GM04503 (cell line): ENCODE measurements around the gene OSBPL6.
"Not testable (repeated sequence)": the region's sequence is repeated elsewhere in the genome, so short reads cannot be mapped to it uniquely, and the experiment has no call there.

Experiments
- DNase-seq: peaks from one replicate; pipeline ENCODE4 v3.0.0-alpha.2; 2012; ENCODE audit warnings: low read depth

The OSBPL6 gene

DNA sequence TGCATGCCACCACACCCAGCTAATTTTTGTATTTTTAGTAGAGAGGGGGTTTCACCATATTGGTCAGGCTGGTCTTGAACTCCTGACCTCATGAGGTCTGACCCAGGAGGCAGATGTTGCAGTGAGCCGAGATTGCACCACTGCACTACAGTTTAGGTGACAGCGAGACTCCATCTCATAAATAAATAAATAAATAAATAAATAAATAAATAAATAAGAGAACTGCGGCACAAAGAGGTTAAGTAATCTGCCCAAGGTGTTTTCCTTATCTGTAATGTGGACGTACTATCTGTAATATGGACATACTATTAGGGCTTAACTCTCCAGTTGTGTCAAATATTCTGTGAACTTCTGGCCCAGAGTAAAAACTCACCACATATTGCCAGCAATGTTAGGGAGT is 4.1 kb downstream of the OSBPL6 start:
- not testable (repeated sequence) for DNase-seq

DNA sequence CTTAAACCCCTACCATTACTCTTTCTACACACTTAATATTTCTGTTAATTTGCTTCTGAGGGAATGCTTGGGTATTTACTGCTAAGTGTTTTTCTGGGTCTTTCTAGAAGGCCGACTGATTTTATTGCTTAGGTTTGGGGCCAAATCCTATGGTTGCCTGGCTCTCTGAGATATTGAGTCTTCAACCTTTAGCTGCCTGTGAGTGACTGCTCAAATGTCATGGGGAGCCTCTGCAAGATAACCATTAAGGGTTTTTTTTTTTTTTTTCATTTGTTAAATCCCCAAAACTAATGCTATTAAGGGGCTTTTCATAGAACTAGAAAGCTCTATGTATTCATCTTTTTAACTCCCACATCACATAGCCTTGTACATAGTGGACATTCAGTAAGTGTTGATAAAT is 5.0 kb downstream of the OSBPL6 start:
- no peak for DNase-seq

DNA sequence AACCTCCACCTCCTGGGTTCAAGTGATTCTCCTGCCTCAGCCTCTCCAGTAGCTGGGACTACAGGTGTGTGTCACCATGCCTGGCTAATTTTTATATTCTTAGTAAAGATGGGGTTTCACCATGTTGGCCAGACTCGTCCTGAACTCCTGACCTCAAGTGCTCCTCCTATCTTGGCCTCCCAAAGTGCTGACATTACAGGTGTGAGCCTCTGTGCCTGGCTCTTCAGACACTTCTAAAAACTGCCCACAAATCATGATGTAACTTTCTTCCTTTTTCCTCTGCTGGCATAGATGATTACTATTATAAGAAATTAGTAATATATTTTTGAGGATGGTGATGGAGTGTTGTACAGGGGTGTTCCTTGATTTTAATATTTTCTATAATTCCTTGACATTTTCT is 6.0 kb downstream of the OSBPL6 start:
- no peak for DNase-seq

DNA sequence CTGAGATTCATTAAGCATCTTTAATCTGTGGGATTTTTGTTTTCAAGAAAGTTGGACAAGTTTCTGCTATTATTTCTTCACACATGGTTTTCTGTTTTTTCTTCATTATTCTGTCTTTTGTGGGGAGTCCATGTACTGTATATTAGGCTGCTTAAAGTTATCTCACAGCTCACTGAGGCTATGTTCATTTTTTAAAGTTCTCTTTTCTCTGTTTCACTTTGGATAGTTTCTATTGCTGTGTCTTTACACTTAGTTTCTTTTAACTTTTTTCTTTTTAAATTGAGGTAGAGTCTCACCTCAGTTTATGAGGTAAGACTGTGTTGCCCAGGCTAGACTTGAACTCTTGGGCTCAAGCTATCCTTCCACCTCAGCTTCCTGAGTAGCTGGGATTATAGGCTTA is 8.6 kb downstream of the OSBPL6 start:
- no peak for DNase-seq

DNA sequence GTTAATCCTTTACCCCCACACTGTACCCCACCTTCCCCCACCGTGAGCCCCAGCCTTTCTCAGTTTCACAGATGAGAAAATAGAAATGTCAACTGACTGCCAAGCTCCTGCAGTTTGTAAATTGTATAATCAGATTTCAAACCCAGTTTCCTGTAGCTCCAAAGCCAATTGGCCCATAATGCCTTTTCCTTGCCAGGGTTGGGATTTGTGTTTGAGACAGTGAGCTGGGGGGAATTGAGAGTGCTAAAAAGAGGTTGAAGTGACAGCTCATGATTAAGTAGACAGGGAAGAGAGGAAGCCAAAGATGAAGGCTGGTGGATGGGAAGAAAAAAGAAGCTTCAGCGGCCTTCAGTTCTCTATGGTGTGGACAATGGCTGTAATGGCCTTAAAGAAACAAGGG is 10.7 kb downstream of the OSBPL6 start:
- no peak for DNase-seq

DNA sequence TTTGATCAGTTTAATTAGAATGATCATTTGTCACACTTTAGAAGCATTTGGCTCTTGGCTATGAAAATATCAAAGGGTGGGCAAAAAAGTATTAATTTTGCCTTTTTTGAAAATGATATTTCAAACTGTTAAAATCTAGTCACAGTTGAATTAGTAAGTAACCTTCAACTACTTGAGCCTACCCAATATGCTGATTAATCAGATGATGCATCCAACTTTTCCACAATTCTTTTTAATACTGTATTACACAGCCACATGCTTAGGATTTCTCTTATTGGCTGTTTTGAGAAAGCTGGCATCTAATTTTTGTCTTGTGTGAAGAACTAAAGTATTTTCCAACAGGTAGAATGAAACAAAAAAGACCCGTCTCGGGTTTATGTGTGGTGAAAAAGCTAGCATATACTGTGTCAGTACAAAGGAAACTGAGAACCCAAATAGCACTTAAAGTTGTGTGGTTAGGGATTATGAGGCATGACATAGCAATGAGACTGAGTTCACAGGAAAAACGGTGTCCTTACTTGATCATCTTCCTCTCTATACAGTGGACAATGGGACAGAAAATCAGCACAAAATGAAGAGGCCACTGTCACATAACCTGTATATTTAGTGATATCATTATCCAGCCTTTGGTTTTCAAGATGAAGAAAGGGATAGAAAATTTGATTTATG is 11.7 kb downstream of the OSBPL6 start:
- peak; percentile 40 for DNase-seq

DNA sequence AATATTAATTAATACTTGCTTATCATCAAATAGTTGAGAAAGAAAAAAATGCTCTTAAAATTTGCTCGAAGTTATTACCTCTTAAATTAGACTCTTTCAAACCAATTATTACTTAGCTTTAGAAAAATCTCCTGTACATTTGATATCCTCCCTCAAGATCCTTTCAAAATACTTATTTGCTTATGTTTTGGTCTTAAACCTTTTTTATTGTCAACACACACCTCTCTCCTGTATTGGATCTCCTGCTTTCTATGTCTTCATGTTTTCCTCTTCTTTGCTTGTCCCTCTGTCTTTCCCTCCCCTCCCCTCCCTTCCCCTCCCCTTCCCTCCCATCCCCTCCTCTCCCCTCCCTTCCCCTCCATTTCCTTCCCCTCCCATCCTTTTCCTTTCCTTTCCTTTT is 14.0 kb downstream of the OSBPL6 start:
- DNase-seq, result no peak

DNA sequence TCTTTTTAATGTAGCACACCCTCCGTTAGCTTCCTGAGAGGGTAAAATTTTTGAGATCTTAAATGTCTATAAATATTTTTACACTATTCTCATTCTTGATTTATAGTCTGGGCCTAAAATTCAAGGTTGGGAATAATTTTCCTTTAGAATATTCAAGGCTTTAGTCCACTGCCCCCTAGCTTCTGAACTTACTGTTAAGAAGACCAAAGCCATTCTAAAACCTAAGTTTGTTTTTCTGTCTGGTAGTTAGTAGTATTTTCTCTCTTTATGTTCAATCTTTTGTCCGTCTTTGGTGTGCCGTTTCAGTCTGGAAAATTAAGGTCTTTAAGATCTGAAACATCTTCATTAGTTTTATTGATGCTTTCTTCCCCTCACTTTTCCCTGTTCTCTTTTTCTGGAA is 14.5 kb downstream of the OSBPL6 start:
- DNase-seq, result no peak

DNA sequence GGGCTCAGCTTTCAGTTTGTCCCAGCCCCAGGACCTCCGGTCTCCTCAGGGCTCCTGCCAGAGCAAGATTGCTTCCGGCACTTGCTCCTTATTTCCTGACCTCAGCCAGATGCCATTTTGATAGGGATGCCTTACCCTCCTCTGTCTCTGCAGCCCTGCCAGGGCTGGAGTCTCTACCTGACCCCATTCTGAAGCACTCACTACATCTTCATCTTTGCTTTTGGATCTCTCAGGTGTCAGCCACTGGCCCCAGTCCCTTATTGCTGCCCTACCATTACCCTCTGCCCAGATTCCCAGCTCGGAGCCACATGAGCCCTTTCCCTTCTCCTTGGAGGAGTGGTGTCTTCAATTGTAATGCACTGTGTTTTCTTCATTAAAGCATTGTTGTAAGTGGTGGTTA is 17.1 kb downstream of the OSBPL6 start:
- no peak for DNase-seq

DNA sequence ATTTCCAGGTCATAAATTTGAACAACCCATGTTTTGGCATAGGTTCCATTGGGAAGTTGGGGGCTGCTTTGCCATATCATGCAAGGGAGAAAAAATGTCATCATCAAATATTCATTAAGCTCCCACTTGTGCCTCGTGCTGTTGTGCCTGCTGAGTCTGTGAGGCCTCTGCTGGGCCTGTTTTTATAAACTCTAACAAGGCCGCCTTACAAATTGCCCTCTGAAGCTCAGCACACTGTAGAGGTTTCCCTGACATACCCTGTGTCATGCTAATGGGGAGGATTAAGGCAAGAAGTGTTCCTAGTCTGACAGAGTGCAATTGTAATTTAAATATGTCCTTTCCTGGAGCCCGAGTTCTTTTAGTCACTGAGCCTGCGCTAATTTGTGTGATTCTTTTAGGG is 17.6 kb downstream of the OSBPL6 start:
- no peak for DNase-seq

DNA sequence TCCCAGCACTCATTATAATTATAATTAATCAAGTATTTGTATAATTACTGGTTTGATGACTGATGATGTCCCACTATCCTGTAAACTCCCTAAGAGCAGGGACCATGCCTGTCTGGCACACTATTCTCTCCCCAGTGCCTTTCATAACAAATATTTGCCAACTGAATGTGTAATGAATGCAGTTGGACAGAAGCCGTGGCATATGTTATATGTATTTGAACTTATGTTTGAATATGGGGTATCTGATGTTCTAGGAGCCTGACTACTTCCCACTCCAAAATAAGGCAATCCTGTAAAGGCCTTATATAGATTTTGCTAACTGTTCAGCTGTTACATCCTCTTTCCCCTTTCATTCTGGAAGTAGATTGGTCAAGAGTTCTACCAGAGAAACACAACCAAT is 19.7 kb downstream of the OSBPL6 start:
- DNase-seq, result no peak

DNA sequence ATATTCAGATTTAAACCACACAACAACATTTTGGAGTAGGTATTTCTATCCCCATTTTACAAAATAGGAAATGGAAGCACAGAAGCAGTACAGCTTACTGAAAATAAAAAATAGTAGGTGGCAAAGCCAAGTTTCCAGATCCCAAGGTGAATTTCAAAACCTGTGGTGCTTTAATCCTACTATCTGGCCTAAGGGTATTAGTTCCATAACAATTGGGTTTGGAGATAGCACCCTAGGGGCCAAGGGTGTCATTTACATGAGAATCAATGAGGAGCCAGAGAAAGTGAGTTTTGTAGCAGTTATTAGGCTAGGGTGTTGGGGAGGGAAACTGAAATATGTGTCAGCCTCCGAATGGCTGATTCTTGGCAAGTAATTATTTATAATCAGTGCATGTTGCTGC is 24.9 kb downstream of the OSBPL6 start:
- DNase-seq, result no peak

DNA sequence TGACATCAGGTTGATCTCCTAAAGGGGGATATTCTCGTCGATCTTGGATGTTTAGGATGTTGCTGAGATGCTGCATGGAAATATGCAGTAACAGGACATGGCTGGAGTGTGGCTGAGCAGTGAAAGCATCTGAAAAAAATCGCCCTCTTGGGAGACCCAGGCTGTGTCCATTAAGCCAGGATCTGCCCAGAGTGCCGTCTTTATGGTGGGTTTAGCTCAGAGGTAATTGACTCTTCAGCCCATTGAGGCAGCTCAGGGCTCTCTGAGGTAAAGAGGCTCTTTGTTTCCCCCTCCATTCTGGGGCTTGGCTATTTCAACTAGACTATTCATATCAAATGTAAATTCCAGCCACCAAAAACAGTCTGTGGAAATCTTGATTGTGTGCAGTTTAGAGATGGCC is 26.5 kb downstream of the OSBPL6 start:
- DNase-seq, result no peak

DNA sequence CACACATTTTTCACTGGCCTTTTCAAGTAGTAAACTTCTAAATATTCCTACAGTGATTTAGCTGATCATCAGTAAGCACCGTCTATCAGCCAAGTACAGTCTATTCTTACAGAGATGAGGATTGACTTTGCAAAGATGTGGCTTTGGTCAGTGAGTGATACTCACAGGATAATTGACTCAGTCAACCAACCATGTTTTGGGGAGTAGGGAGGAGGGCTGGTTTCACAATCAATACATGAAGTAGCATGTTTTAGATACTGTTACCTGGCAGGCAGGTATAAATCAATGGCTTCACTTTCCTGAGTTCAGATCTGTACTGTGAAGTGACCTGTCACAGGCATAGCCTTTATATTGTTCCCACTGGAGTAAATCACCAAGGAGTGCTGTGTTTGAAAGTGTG is 27.2 kb downstream of the OSBPL6 start:
- no peak for DNase-seq

DNA sequence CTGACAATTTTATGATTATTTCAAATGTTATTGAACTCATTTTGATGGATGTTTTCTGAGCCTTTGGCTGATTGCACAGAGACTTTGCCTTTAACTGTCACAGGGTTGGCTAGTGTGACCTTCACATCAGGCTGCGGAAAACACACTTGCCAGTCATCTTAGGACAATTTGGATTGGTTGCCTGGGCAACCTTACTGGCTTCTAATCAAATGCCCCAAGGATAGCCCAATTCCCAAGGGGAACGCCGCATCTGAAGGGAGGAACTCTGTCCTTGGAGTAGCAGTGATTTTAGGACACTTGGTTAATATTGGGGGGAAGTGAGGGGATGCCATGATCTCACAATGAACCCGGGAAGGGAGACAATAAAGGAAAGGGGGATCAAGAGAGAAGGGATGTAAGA is 29.5 kb downstream of the OSBPL6 start:
- DNase-seq, result no peak

DNA sequence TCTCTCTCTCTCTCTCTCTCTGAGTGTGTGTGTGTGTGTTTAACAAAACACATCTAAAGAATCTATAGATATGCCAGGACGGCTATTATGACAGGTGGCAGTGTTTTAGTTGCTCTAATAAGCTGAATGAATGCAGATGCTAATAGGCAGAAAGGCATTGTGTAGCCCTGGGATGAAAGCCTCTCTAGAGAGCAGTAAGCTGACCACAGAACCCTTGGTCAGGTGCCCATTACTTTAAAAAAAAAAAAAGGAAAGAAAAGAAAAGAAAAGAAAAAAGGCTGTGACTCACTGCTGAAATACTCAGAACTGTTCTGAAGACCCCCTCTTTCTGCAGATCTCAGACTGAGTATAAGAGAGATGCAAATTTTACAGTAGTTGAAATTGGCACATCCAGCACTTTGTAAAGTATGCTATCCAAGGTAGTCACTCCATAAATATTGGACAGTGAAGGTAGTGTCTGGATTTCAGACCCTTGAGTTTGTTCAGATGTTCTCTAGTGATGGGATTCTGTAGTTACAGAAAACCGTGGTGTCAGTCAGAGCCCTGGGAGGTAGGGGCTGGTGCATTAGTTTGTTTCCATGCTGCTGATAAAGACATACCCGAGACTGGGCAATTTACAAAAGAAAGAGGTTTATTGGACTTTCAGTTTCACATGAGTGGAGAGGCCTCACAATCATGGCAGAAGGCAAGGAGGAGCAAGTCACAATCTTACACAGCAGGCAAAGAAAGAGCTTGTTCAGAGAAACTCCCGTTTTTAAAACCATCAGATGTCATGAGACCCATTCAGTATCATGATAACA is 30.9 kb downstream of the OSBPL6 start:
- no peak for DNase-seq

DNA sequence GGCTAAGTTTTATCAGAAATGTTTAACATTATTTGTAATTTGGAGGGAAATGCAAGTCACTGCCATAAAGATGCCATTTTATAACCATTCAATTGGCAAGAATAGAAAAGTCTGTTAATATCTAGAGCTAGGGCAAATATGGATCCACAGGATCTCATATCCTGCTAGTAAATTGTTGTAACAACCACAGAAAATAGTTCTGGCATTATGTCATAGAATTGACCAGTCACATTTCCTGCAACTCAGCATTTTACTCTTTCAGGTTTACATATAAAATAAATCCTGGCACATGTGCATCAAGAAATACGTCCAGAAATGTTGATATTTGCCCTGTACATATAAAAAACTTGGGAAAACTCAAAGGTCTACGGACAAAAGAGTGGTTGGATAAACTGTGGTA is 32.9 kb downstream of the OSBPL6 start:
- no peak for DNase-seq

DNA sequence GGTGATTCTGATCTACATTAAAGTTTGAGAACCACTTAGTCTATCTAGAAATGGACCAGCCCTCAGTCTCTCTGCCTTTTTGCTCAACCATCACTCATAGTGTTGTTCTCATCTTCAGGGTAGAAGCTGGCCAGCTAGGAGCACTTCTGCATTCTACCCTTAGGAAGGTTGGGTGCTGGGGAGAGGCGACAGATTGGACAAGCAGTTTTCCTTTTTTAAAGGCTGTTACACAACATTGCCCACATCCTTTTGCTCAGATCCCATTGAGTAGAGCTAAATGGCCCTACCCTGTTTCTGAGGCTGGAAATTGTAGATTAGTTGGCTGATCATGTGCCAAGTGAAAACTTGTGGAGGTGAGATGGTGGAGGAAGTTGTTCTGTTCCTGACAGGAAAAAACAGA is 35.6 kb downstream of the OSBPL6 start:
- no peak for DNase-seq

DNA sequence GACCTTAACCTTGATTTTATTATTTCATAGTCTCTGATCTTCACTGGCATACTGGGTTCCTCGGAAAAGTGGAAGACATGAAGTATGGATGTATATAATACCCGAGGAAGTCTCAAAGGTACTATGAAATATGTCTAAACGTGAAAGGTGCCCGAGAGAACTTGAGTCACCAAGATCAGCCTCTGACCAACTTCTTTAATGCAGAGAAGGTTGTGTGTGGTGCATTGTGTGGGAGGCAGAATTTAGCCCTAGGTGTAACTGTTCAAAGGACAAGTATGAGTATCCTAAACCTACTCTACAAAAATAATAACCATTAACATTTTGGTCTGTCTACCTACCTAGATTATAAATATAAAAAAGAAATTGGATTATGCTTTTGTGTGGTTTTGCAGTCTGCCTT is 36.1 kb downstream of the OSBPL6 start:
- DNase-seq, result no peak

DNA sequence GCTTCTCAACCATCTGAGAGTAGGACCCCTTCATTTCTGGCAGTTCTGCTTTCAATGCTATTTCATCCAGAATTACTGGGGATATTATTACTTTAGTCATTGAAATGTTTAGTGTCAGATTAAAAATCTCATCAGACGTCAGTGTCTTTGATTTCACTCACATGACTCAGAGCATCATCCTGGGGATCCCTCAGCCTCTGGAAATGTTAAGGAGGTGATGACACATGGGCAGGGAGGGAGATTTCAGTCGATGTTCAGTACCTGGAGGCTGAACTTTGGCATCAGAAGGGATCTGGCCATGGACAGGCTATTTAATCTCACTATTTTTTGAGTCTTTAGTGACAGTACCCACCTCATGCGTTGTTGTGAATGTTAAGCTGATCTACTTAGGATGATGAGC is 39.1 kb downstream of the OSBPL6 start:
- no peak for DNase-seq

DNA sequence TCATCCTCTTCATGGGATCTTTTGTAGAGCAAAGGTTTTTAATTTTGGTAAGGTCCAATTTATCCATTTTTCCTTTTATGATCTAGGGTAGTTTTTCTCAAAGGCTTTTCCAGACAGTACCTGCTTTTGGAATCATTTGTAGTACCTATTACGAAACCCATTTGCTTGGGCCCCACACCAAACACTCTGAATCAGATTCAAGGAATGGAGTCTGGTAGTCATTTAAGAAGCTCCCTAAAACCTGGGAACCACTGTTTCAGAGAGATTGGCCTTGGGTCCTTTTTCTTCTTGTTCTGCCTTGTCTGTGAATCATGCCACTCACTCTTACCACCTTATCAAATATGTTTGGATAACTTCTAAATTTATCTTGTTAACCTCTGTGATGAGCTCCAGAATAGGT is 40.3 kb downstream of the OSBPL6 start:
- peak; percentile 27 for DNase-seq

DNA sequence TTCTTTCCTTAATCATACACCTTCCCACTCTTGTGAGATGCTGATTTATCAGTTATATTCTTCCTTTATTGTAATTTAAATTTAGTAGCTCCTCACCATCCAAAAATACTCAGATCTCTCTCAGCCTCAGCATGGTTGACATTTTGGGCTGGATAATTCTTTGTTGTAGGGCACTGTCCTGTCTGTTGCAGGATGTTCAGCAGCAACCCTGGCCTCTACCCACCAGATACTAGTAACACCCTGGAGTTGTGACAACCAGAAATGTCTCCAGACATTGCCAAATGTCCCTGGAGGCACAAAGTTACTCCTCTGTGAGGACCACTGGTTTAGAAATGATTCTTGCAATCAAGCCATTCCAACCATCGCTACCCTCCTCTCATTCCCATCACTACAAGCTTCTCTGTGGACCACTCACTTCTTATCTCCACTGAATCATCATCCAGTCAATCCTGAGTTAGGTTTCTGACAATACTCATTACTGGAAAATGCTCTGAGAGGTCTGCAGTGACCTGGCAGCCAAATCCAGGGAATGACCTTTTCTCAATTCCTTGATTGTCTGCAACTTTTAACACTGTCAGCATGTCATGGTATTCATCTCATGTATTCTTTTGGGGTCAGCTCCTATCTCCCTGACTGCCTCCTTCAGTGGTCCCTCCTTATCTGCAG is 43.3 kb downstream of the OSBPL6 start:
- DNase-seq, result no peak

DNA sequence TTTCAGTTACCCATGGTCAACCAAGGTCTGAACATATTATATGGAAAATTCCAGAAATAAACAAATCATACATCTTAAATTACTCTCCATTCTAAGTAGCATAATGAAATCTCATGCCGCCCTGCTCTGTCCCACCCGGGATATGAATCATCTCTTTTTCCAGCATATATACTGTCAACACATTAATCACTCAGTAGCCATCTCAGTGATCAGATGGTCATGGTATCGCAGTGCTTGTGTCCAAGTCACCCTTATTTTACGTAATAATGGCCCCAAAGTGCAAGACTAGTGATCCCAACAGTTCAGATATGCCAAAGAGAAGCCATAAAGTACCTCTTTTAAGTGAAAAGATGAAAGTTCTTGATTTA is 43.8 kb downstream of the OSBPL6 start:
- DNase-seq, result no peak

DNA sequence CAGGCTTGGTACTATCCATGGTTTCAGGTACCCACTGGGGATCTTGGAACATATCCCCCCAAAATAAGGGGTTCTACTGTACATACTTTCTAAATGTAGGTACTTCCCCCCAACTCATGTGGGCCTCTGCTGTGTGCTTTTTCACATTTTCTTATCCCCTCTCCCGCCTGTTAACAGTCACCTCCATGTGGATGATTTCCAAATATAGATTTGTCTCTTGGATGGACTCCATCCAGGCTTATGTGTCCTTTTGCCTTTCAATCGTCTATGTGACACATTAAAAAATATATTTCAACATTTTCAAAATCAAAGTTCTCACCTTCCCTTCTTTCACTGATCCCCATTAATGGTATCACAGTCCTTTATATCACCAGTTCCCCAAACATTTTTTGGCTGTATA is 44.4 kb downstream of the OSBPL6 start:
- no peak for DNase-seq
